Fibroblast of skin of left biceps (primary cell): ENCODE measurements around the gene PFKP.
A peak's percentile ranks its signal among the peaks of the same experiment; 100 is the strongest.

ENCODE experiments used
- DNase-seq, 2 experiments: peaks; one replicate each; pipeline ENCODE4 v3.0.0-alpha.2; 2013; ENCODE audit warnings: low read depth in 2 of 2

The PFKP gene

DNA sequence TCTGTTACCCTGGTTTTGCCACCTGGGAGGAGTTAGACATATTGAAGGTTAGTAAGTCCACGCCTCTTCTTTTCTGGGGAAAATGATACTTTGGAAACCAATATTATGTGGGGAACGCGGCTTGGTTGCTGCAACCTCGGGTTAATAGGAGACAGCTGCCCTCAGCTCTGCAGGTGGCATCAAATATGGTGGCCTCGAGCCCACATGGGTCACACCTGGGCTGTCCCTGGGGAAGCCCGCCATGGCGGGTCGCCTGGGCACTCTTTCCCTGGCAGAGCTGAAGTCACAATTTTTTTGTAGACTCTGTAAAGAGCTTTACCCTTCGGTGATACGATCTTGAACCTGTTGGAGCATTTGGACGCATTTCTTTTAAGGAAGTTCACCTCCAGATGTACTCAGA is 2.5 kb downstream of the PFKP start:
- no peak for DNase-seq

DNA sequence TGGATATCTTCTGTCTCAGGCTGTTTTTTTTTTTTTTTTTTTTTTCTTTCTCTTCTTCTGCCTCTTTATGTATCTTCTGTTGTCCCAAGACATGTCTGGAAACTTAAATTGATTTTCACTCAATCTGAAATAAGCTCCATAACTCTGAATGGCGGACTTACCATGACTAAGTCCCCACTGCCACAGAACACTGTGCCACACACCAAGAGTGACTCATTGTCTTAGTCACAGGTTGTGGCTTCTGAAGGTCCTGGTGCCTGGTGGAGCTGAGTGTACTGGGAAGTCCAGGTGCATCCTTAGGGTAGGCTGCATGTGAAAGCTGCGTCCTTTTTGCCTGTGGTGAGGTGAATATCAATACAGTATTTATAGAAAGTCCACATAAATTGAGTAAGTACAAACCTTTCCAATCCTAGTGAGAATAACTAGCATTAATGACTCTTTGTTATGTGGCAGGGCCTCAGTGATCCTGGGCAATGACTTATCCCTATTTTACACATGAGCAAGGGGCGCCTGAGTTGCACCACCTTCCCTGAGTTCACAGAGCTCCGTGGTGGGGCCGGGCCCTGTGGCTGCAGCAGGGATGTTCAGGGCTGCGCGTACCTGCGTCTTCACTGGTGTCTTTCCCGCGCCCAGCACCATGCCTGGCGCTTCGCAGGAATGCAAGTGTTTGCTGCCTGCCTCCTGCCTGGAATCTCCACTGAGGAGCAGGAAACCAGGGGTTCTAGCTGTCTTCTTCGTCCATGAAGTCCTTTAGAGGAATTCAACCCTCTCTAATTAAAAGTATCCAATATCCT is 4.3 kb downstream of the PFKP start:
- no peak for DNase-seq

GRCh38 chr10:3072641-3073360 is 5.5 kb downstream of the PFKP start:
- DNase-seq: no peak

DNA sequence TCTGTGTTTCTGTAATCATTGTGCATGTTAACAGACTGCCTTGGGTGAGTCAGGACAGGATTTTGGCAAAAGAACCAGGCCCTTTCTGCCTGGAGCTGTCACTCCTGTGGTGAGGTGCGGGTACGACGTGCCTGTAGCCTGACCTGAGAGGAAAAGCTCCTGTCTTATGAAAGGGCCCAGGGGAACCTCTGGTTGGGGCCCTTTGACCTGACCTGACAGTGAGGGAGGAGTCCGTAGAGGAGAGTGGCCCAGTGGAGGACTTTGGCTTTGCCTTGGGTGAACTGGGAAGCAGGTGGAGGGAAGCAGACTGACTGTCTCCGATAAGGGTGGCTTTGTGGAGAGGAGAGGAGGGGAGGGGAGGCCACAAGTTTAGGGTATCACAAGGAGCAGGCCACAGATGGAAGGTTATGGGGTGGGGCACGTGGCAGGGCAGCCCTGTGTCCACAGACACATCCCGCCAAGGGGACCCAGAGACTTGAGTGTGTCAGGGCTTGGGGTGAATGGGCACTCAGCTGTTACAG is 6.9 kb downstream of the PFKP start:
- no peak for DNase-seq

DNA sequence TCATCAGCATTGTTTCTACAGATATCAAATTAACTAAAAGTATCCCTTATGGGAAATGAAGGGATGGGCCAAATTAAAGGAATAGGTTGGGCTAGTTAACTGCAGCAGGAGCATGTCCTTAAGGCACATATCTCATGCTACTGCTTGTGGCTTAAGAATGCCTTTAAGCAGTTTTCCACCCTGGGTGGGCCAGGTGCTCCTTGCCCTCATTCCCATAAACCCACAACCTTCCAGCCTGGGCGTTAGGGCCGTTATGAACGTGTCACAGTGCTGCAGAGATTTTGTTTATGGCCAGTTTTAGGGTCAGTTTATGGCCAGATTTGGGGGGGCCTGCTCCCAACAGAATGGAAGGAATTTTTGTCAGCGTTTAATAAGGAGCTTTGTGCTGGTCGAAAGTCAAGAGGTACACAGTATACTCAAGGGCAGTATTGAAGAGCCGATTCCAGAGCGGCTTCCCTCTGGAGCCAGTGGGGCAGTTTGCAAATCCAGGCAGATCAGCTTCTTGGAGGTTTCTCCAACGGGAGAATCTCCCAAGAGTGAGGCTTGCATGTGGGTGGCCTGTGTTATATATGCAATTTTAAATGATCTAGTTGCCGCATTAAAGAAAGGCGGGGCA is 7.7 kb downstream of the PFKP start:
- DNase-seq: no peak

DNA sequence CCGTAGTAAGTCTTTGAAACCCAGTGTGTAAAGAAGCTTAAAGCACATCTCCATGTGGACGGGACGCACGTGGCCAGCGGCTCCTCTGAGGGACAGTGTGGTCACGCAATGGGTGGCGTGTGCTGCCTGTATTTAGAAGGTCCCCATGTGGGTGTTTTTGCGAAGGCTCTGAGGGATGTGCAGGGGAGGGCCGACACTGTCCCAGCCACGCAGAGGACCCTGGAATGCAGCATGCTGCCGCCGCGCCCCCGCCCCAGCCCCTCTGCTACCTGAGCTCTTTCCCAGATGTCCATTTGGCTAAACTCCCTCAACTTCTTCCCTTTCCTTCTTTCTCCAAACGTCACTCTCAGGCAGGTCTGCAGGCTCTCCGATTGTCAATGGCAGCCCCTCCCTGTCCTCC is 8.8 kb downstream of the PFKP start:
- DNase-seq: no peak

GRCh38 chr10:3077509-3077908 is 10.2 kb downstream of the PFKP start:
- DNase-seq: no peak

GRCh38 chr10:3077940-3078630 is 10.7 kb downstream of the PFKP start:
- no peak for DNase-seq

GRCh38 chr10:3081383-3081981 is 14.1 kb downstream of the PFKP start:
- no peak for DNase-seq

DNA sequence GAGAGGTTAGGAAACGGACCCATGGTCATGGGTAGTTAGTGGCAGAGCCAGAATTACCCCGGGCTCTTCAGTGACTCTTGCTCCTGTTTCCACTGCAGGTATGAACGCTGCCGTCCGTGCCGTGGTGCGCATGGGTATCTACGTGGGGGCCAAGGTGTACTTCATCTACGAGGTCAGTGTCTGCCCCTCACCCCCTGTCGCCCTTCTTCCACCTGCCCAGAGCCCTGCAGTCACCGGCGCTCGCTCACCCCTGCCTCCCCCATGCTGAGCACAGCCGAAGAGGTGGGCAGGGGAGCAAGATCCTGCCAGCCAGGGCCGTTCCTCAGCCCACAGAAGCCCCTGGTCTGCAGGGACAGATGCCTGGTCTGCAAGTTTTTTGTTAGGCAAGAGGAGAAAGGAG is 14.9 kb downstream of the PFKP start:
- DNase-seq: no peak

GRCh38 chr10:3085785-3086567 is 18.6 kb downstream of the PFKP start:
- DNase-seq: no peak

- no peak for DNase-seq
Measured at GRCh38 chr10:3090388-3090787, 23.0 kb downstream of the PFKP start.

- peak; percentile 47 to 55 for DNase-seq
Measured at GRCh38 chr10:3090914-3091787, 23.8 kb downstream of the PFKP start.

DNA sequence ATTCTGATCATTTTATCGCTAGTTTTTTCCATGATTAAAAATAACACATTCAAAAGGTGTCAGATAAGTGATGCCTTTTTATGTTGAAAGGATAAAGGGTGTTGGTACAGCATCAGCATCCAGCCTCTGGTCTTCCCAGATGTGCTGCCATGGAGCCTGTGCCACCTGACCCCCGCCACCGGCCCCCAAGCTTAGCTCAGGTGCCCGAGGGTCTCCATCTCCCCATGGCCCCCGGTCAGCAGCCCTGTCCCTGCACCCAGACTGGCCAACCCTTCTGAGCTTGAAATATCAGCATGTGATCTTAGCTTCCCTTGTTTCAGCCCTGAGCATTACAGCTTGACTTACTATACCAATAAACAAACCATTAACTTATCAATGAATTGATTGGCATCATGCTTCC is 24.6 kb downstream of the PFKP start:
- DNase-seq: no peak

GRCh38 chr10:3093996-3094395 is 26.6 kb downstream of the PFKP start:
- DNase-seq: no peak

DNA sequence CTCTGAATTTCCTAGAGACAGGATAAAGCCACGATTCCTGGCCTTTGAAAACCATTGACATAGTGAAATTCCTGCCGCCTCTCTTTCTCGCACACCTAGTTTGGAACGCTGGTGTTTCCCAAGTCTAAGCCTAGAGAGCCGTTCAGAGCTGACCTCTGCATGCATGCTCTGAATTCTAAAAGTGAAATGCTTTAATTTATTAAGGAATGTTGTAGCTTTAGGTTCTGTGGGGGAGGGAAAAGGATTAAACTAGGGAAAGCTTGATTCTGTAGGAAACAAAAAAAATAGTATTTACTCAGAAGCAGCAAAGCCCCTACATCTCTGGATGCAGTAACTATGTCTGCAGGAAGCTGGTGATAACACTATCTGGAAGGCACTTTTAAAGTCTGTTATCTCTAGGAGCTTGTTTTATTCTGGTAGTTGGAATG is 27.3 kb downstream of the PFKP start:
- DNase-seq: no peak

DNA sequence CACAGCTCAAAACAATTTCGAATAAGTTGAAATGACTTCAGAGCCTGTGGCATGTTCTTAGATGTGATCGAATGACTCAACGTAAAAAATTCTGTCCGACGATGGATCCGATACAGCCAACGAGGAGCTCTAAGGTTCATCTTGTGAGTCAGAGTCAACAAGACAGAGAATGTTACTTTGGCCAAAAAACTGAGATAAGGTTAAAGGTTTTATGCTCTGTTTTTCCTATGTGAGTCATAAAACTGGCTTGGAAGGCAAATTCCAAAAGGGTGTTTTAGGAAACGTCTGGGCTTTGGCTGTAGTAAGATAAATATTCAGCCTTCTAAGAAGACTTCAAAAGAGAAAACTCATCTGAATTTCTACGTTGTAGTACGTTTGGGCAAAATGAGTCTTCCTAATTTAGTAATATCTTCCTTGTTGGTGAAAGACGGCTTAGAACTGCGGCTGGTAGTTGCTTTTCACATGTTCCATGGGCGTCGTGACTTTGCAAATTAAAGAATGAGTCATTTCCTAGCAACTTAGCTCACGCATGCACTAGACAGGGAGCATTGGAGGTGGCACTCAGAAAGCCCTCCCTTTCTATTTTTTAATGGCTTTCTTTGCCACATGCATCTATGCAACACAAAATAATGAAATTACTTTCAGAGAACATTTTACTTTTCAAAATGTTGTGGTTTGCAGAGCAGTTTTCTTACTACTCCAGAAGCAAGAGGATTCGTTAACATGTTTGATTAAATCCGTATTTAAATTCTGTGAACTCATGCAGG is 28.2 kb downstream of the PFKP start:
- peak; percentile 98 for DNase-seq

DNA sequence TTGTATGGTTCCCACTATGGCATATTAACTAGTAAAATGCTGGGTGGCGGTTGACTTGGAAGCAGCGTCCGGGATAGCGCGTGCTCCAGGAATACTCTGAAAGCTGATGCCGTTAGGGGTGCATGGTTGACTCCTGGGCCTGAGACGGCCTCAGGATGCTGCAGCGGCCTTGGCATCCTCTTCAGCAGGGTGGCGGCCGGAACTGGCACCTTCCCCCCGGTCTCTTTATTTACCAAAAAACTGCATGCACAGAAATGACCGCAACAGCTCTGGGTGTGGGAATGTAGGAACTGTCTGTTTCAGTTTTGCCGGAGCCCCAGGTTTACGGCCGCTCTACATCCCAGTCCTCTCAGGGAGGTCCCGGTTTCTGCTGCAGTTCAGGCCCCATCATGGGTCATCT is 28.8 kb downstream of the PFKP start:
- no peak for DNase-seq

DNA sequence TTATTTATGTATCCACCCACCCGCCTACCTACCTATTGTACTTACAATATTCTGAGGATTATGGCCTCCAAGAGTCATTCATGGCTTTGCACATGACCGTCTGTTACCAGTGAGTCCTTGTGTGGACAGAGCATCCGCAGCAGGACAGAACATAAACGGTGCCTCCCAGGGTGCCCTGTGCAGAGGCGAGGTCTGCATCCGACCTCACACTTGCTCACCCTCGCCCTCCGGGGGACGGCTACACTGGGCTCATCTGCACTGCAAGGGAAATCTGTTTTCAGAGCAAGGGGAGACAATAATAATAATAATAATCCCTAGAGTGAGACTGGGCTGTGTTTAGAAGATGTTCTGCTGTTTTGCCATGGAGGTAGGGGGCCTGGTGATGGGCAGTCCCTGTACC is 29.8 kb downstream of the PFKP start:
- DNase-seq: no peak
